Caco-2 (cell line): ENCODE measurements around the gene OR6B2. TPM values are rescaled to one million over a fixed set of nuclear protein-coding genes. Genes with fewer than 3 reads are reported as not detected.

Source experiments
- BruUV-seq: library from RNA; stranded (reverse); fragments of 400-500 nt; replicated peaks from 2 replicates; lab custom pipeline; 2021; lab: Mats Ljungman, UMichigan
- CTCF ChIA-PET: fragments of 300-600 bp; sonication (Branson Sonifier 250); formaldehyde crosslinking; loops from one replicate; lab custom pipeline; 2022; ENCODE audit warnings: antibody characterized with exemption; lab: Charles Lee
- POLR2A ChIA-PET: fragments of 300-600 bp; sonication (Branson Sonifier 250); formaldehyde crosslinking; loops from one replicate; lab custom pipeline; 2022; ENCODE audit warnings: antibody characterized with exemption; lab: Charles Lee
- DNase-seq, 2 experiments: peaks; one replicate each; pipeline versions ENCODE4 v3.0.0 to v3.0.0-alpha.2; 2020 to 2022
- H3K27me3 ChIP-seq: replicated peaks from 2 replicates; pipeline ENCODE4 v1.6.0; 2011; ENCODE audit warnings: low read length; ENCODE audit not compliant: control insufficient read depth, insufficient read depth
- H3K36me3 ChIP-seq: 2 replicates; pipeline ENCODE4 v1.5.1; 2011; ENCODE audit warnings: low read length; ENCODE audit not compliant: control insufficient read depth, insufficient read depth
- H3K4me1 ChIP-seq: fragments of 250-450 bp; sonication (Bioruptor Pico); 2 replicates; pipeline ENCODE4 v1.5.1; 2020; ENCODE audit warnings: mild to moderate bottlenecking
- H3K4me3 ChIP-seq: 2 replicates; pipeline ENCODE4 v1.5.1; 2011; ENCODE audit warnings: low read depth, mild to moderate bottlenecking, control low read depth, low read length
- H3K9me3 ChIP-seq: fragments of 250-450 bp; sonication (Bioruptor Pico); 2 replicates; pipeline ENCODE4 v1.5.1; 2020; ENCODE audit warnings: mild to moderate bottlenecking, moderate library complexity
- H3K27ac Mint-ChIP-seq: one replicate; pipeline ENCODE4 v1.8.0; 2022; ENCODE audit warnings: mixed read lengths; ENCODE audit not compliant: unreplicated experiment
- H3K27me3 Mint-ChIP-seq: one replicate; pipeline ENCODE4 v1.8.0; 2022; ENCODE audit warnings: mixed read lengths; ENCODE audit not compliant: insufficient read depth, unreplicated experiment
- H3K36me3 Mint-ChIP-seq: one replicate; pipeline ENCODE4 v1.8.0; 2022; ENCODE audit warnings: mild to moderate bottlenecking, mixed read lengths; ENCODE audit not compliant: insufficient read depth, unreplicated experiment
- H3K4me1 Mint-ChIP-seq: one replicate; pipeline ENCODE4 v1.8.0; 2022; ENCODE audit warnings: low read depth, mixed read lengths; ENCODE audit not compliant: unreplicated experiment
- H3K4me3 Mint-ChIP-seq: one replicate; pipeline ENCODE4 v1.8.0; 2022; ENCODE audit warnings: mild to moderate bottlenecking, moderate library complexity, mixed read lengths; ENCODE audit not compliant: unreplicated experiment
- H3K9me3 Mint-ChIP-seq: one replicate; pipeline ENCODE4 v1.8.0; 2022; ENCODE audit warnings: mixed read lengths; ENCODE audit not compliant: unreplicated experiment
- CTCF ChIP-seq, 2 experiments: fragments of 200-600 bp in 1 of 2; IDR thresholded peaks; 1 replicate in 1 of 2; 2 replicates in 1 of 2; pipeline versions ENCODE4 v1.5.1 to v1.8.0; 2011 to 2022; ENCODE audit warnings: antibody characterized with exemption in 1 of 2, control low read depth in 1 of 2, inconsistent platforms in 1 of 2, low read depth in 1 of 2, low read length in 1 of 2, mild to moderate bottlenecking in 1 of 2, moderate library complexity in 1 of 2; ENCODE audit not compliant: insufficient read depth in 1 of 2, severe bottlenecking in 1 of 2, unreplicated experiment in 1 of 2
- intact Hi-C: fragments of 100-400 bp; cut with micrococcal nuclease; formaldehyde crosslinking; loops from one replicate; pipeline ENCODE4 v1.10.0; 2022; ENCODE audit not compliant: unreplicated experiment
- total RNA-seq: library from RNA; stranded (reverse); gene quantifications from 2 replicates; pipeline ENCODE4 v1.2.3, GENCODE V29; 2022

Gene OR6B2
- total RNA-seq, 1 experiment from 2014 or later: not detected

GRCh38 chr2:240024766-240025165 is 5.5 kb downstream of the OR6B2 start:
- no peak for DNase-seq
- TF ChIP-seq CTCF (IDR thresholded peaks at IDR 0.05; ENCODE audit: insufficient read depth in 1 of 2, low read depth in 1 of 2, low read length in 1 of 2, severe bottlenecking in 1 of 2, unreplicated experiment in 1 of 2): no peak
- Histone ChIP-seq H3K9me3 (no peaks in the 10 kb centered on the region), H3K4me3 (peak overlapping the region; percentile 88), H3K36me3 (no peaks in the 10 kb centered on the region; the same call in 1 of the 2 replicates), H3K27me3 (no peaks in the 10 kb centered on the region), H3K4me1 (0 out of 2 replicates have a peak, but pooled peaks cover 9% of the 10 kb centered on the region)
- TSS peak; percentile 56 for BruUV-seq
- POLR2A ChIA-PET: interaction anchor here (0.6 to 0.7 kb wide), 6 partner anchors 11 to 1201 kb away, joined by 3 to 7 read pairs (median 4); no protein-coding TSS in a partner anchor
- Mint-ChIP-seq H3K4me3 (peak overlapping the region; percentile 84), H3K9me3 (no peaks in the 10 kb centered on the region), H3K27ac (peak overlapping the region; percentile 82), H3K4me1 (no peaks in the 10 kb centered on the region), H3K36me3 (peaks cover 9% of the 10 kb centered on the region), H3K27me3 (peaks cover 4% of the 10 kb centered on the region)
- CTCF ChIA-PET: interaction anchor here (0.6 kb wide), 1 partner anchor 16 kb away, joined by 9 read pairs; no protein-coding TSS in a partner anchor
- intact Hi-C loops: no loop called here

DNA sequence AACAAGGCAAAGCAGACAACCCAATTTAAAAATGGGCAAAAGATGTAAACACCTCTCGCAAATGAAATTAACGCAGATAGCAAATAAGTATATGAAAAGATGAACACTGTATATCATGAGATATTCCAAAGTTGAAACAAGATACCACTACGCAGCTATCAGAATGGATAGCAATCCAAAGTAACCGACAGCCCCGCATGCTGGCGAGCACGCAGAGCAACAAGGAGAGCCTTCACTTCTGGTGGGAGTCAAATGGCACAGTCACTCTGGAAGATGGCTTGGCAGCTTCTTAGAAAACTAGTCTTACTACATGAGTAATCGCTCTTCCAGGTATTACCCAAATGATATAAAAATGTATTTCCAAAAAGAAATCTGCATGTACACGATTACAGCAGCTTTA is 6.4 kb downstream of the OR6B2 start:
- Mint-ChIP-seq H3K36me3 (peaks cover 14% of the 10 kb centered on the region), H3K4me1 (no peaks in the 10 kb centered on the region), H3K9me3 (no peaks in the 10 kb centered on the region), H3K4me3 (peak overlapping the region; percentile 84), H3K27ac (peak overlapping the region; percentile 82), H3K27me3 (no peaks in the 10 kb centered on the region)
- no TSS peak for BruUV-seq
- ChIA-PET POLR2A (no interaction called here), CTCF (no interaction called here)
- Histone ChIP-seq H3K27me3 (no peaks in the 10 kb centered on the region), H3K9me3 (no peaks in the 10 kb centered on the region), H3K36me3 (no peaks in the 10 kb centered on the region; the same call in 1 of the 2 replicates), H3K4me3 (peak overlapping the region; percentile 88; the same call in 1 of the 2 replicates), H3K4me1 (0 out of 2 replicates have a peak, but pooled peaks cover 9% of the 10 kb centered on the region)
- DNase-seq: no peak
- TF ChIP-seq CTCF (IDR thresholded peaks at IDR 0.05; ENCODE audit: insufficient read depth in 1 of 2, low read depth in 1 of 2, low read length in 1 of 2, severe bottlenecking in 1 of 2, unreplicated experiment in 1 of 2): no peak
- intact Hi-C loops: no loop called here

- peak; percentile 70 to 74 for DNase-seq
Observed at GRCh38 chr2:240021488-240022104, 8.6 kb downstream of the OR6B2 start.

More at GRCh38 chr2:240021488-240022104, 8.6 kb downstream of the OR6B2 start:
- peak; percentile 49 to 77 for TF ChIP-seq CTCF (IDR thresholded peaks at IDR 0.05; ENCODE audit: insufficient read depth in 1 of 2, low read depth in 1 of 2, low read length in 1 of 2, severe bottlenecking in 1 of 2, unreplicated experiment in 1 of 2)
- CTCF ChIA-PET: interaction anchor here (0.9 kb wide), 1 partner anchor 197 kb away, joined by 4 read pairs; no protein-coding TSS in a partner anchor
- intact Hi-C loops: no loop called here
- H3K27me3 Mint-ChIP-seq: no peaks in the 10 kb centered on the region
- no peak overlapping the region for H3K4me3 Mint-ChIP-seq
- BruUV-seq: no TSS peak
- Histone ChIP-seq H3K27me3 (no peaks in the 10 kb centered on the region), H3K4me1 (0 out of 2 replicates have a peak, but pooled peaks cover 9% of the 10 kb centered on the region), H3K4me3 (no peak overlapping the region), H3K9me3 (no peaks in the 10 kb centered on the region), H3K36me3 (no peaks in the 10 kb centered on the region; the same call in 1 of the 2 replicates)
- peaks cover 36% of the 10 kb centered on the region for H3K36me3 Mint-ChIP-seq
- H3K27ac Mint-ChIP-seq: no peak overlapping the region
- H3K4me1 Mint-ChIP-seq: no peaks in the 10 kb centered on the region
- H3K9me3 Mint-ChIP-seq: no peaks in the 10 kb centered on the region
- POLR2A ChIA-PET: no interaction called here
